HG03066 (cell line): ENCODE measurements around the gene C10orf67.

Experiments
- ATAC-seq: cut with Tn5 transposase; IDR thresholded peaks from one replicate; pipeline ENCODE4 v1.9.1; 2021; ENCODE audit warnings: low read depth; ENCODE audit not compliant: unreplicated experiment

C10orf67 gene

DNA sequence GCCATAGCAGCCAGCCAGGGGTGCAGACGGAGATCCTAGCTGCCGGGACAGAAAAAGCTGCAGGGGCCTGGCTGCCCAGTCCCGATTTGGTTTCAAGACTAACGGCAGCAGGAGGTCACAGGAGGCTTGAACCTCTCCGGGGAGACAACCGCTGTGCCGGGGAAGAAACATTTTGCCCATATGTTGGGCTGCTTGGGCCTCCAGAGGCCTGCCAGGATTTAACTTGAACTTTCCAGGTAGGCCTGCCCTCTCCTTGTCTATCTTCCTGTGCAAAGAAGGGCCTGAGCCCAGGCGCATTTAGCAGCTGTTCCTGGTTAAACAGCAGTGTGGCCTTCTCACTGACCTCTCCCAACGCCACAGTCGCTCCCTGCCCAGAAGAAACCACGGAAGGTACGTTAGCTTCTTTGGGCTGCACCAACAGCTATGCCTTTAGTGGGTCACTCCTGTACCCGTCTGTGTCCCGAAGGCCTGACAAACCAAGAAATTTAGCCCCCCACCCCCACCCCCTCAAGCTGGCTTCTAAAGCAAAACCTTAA, 169.6 kb downstream of the C10orf67 start:
- no peak for ATAC-seq

DNA sequence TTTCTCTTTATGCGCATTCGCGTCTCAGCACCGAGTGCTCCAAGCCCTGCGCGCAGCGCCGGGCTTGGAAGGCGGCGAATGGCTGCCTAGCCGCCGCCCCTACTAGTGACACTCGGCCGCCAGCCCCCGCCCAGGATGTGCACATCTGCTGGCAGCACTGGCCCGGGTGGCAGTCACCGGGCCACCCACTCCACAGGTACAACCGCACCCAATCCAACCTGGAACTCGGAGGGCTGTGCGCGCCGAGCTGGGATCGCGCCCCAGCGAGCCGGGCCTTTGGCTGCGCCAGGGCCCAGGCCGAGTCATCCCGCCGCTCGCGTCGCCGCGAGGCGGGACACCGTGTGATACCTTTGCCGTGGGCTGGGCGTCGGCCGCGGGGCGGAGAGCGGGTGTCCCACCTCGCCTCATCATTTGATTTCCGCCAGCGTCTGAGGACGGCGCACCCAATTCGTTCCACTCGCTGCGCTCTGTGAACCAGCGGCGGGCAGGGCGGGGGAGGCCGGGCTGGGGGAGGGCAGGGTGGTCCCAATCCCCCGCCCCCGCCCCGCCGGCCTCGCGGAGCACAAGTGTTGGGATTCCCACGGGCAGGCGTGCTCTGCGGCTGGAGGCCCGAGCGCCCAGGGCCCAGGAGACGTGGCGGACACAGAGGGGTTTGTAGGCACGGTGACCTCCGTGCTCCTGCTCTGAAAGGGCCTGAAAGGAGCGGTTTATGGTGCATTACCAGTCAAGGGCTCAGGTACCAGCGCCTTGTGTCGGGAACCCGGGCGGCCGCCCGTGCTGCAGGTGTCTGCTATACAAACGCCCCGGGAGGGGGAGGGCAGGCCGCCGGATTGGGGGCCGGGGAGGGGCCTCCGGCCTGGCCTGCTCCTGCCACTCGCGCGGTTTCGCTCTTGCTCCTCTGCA, 170.3 kb downstream of the C10orf67 start:
- ATAC-seq: no peak

GRCh38 chr10:23173214-23174073, 171.2 kb downstream of the C10orf67 start:
- no peak for ATAC-seq

GRCh38 chr10:23172429-23173213, 172.0 kb downstream of the C10orf67 start:
- no peak for ATAC-seq

GRCh38 chr10:23171232-23171876, 173.2 kb downstream of the C10orf67 start:
- no peak for ATAC-seq

DNA sequence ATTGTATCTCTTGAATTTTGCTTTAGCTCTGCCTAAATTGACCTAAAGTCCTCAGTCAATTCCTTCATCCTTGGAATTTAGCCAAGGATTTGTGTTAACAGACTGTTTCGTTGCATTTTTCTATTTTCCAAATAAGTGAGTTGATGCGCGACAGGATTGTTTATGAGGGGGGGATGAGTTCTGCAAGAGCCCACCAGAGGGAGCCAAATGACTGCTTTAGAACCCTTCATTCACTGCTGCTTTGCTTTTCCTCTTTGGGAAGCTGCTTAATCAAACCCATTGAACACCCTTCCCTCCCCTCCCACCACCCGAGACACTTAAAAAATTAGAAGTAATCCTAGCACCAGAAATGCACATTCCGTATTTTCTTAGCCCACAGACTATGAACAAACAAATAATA, 186.2 kb downstream of the C10orf67 start:
- peak; percentile 72 for ATAC-seq

GRCh38 chr10:23157691-23158369, 186.8 kb downstream of the C10orf67 start:
- ATAC-seq: peak; percentile 52

DNA sequence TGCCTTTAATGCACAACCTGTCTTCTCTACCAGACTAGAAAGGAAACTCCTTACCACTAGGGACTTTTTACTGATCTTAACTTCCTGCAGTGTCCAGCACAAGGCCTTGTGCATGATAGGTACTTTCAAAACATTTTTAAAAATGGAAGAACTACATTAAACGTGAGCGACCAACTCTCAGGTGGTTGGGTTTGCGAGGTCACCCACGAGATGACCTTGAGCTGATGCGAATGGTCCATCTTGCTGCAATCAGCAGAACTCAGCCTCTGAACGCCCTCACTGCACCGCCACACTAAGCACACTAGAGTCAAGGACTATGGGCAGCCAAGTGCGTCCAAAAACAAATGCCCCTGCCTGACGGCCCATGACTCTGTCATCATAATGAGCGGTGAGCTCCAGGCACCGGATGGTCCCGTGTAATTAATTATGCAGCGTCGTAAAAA, 187.3 kb downstream of the C10orf67 start:
- ATAC-seq: peak; percentile 43

DNA sequence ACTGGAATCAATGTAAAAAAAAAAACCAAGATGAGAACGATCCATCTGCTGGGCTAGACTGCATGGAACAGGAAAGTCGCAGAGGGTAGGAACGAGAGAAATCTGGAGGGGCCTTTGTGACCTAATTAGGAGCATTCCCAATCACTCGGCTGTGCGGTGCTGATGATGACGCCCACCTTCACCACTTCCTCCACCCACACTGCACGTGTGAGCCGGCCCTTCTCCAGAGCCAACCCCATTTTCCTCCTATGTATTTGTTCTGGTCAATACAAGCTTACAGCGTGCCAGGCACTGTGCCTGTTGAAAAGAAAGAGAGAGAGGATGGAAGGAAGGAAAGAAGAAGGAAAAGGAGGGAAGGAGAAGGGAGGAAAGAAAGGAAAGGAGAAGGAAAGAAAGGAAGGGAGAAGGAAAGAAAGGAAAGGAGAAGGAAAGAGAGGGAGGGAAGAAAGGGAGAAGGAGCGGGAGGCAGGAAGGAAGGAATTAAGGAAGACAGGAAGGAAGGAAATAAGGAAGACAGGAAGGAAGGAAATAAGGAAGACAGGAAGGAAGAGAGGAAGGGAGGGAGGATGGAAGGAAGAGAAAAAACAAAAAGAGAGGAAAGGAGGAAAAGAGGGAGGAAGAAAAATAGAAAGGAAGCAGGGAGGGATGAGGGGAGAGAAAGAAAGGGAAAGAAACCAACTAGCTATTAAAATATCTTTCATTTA, 188.0 kb downstream of the C10orf67 start:
- ATAC-seq: no peak

GRCh38 chr10:23155169-23155568, 189.4 kb downstream of the C10orf67 start:
- ATAC-seq: no peak
